Iris pigment epithelial cell (primary cell): ENCODE results near the gene PTAR1.
"Not testable (repeated sequence)": the region's sequence is repeated elsewhere in the genome, so short reads cannot be mapped to it uniquely, and the experiment has no call there.

Experiments
- DNase-seq: peaks from one replicate; pipeline ENCODE4 v3.0.0-alpha.2; 2011; ENCODE audit warnings: low read depth

Gene PTAR1

GRCh38 chr9:69759421-69760277 is at the start of gene PTAR1:
Gene PTAR1, minus strand, starts transcription at chr9:69760011. Its CDS starts 73 bp downstream, at chr9:69759938.
- DNase-seq, result peak; percentile 91

- peak; percentile 43 for DNase-seq
Measured at GRCh38 chr9:69809304-69809863, 49.6 kb upstream of the PTAR1 start.

GRCh38 chr9:69806627-69807026 is 46.8 kb upstream of the PTAR1 start:
- DNase-seq, result no peak

- no peak for DNase-seq
Measured at GRCh38 chr9:69805962-69806515, 46.2 kb upstream of the PTAR1 start.

- DNase-seq, result peak; percentile 46
Measured at GRCh38 chr9:69801989-69802388, 42.2 kb upstream of the PTAR1 start.

- DNase-seq, result not testable (repeated sequence)
Measured at GRCh38 chr9:69800027-69800426, 40.2 kb upstream of the PTAR1 start.

GRCh38 chr9:69799521-69799920 is 39.7 kb upstream of the PTAR1 start:
- not testable (repeated sequence) for DNase-seq

GRCh38 chr9:69798744-69799143 is 38.9 kb upstream of the PTAR1 start:
- peak; percentile 40 for DNase-seq

- DNase-seq, result no peak
Measured at GRCh38 chr9:69797675-69798074, 37.9 kb upstream of the PTAR1 start.

- no peak for DNase-seq
Measured at GRCh38 chr9:69794356-69794755, 34.5 kb upstream of the PTAR1 start.

- DNase-seq, result peak; percentile 32
Measured at GRCh38 chr9:69785757-69786156, 25.9 kb upstream of the PTAR1 start.

- no peak for DNase-seq
Measured at GRCh38 chr9:69773258-69773657, 13.4 kb upstream of the PTAR1 start.

GRCh38 chr9:69771775-69772418 is 12.1 kb upstream of the PTAR1 start:
- peak; percentile 83 for DNase-seq

- peak; percentile 59 for DNase-seq
Measured at GRCh38 chr9:69768716-69769115, 8.9 kb upstream of the PTAR1 start.

GRCh38 chr9:69768101-69768500 is 8.3 kb upstream of the PTAR1 start:
- no peak for DNase-seq

GRCh38 chr9:69763862-69764261 is 4.1 kb upstream of the PTAR1 start:
- DNase-seq, result not testable (repeated sequence)

GRCh38 chr9:69762527-69762926 is 2.7 kb upstream of the PTAR1 start:
- no peak for DNase-seq

GRCh38 chr9:69760278-69760610 is 433 bp upstream of the PTAR1 start:
- DNase-seq, result no peak

- DNase-seq, result no peak
Measured at GRCh38 chr9:69759021-69759420, 790 bp downstream of the PTAR1 start.

- no peak for DNase-seq
Measured at GRCh38 chr9:69757996-69758675, 1.7 kb downstream of the PTAR1 start.

GRCh38 chr9:69755205-69755604 is 4.6 kb downstream of the PTAR1 start:
- no peak for DNase-seq

- DNase-seq, result no peak
Measured at GRCh38 chr9:69753830-69754229, 6.0 kb downstream of the PTAR1 start.
